ENCODE measurements around the gene RABGAP1L. TPM values are rescaled to one million over a fixed set of nuclear protein-coding genes. Genes with fewer than 3 reads are reported as not detected.

Gene RABGAP1L
- total RNA-seq, 2 donors from 2014 or later, result 37.9 to 59.8 TPM

DNA sequence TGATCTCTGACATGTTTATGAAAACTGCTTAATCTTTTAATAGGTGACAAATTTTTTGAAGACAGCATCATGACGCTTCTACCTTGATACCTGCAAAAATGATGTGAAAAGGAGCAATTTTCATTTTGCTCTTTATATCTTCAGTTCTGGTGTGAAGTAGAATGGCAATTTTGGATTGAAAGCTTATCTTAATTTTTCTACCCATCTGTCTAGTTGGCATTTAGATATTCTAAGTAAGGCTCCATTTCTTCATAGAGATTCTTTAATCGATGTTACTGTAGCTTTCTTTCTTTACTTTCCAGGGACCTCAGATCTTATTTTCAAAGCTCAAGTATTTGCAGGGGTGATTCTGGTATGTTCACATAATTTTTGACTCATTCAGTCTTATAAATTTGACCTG lies 256.2 kb downstream of the RABGAP1L start:
- Histone ChIP-seq H3K4me1 (ENCODE audit: control insufficient read depth in 1 of 2, low read depth in 2 of 2) (peaks cover 5 to 6% of the 10 kb centered on the region in 2 donors), H3K4me3 (no peak overlapping the region), H3K36me3 (no peaks in the 10 kb centered on the region), H3K9me3 (no peaks in the 10 kb centered on the region), H3K27ac (no peak overlapping the region), H3K27me3 (replicated peaks; ENCODE audit: insufficient read depth) (no peaks in the 10 kb centered on the region)
- TF ChIP-seq, protein P1, sequence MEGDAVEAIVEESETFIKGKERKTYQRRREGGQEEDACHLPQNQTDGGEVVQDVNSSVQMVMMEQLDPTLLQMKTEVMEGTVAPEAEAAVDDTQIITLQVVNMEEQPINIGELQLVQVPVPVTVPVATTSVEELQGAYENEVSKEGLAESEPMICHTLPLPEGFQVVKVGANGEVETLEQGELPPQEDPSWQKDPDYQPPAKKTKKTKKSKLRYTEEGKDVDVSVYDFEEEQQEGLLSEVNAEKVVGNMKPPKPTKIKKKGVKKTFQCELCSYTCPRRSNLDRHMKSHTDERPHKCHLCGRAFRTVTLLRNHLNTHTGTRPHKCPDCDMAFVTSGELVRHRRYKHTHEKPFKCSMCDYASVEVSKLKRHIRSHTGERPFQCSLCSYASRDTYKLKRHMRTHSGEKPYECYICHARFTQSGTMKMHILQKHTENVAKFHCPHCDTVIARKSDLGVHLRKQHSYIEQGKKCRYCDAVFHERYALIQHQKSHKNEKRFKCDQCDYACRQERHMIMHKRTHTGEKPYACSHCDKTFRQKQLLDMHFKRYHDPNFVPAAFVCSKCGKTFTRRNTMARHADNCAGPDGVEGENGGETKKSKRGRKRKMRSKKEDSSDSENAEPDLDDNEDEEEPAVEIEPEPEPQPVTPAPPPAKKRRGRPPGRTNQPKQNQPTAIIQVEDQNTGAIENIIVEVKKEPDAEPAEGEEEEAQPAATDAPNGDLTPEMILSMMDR (IDR thresholded peaks at IDR 0.05), result no peak
- ATAC-seq (ENCODE audit: insufficient number of reproducible peaks, low FRiP score, low read depth), result no peak
- DNase-seq (ENCODE audit: low spot score), result no peak

DNA sequence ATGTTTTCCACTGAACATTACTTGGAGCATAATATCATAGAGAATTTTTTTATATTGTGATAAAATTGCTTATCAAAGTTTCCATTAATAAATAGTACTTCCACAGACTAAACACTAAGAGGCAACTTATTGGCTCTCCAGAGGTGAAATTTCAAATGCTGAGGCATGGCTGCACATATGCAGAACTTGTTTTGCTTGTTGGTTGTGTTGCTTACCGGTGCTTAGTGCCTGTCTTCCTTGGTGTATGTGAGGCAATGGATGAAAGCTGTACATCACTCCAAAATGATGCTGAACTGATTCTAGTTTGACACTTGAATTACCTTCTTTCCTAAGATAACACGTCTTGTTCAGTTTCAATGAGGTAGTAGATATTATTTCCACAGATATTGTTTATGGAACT lies 258.6 kb downstream of the RABGAP1L start:
- no peak for ATAC-seq (ENCODE audit: insufficient number of reproducible peaks, low FRiP score, low read depth)
- no peaks in the 10 kb centered on the region for H3K27me3 ChIP-seq (replicated peaks; ENCODE audit: insufficient read depth)
- no peaks in the 10 kb centered on the region for H3K36me3 ChIP-seq
- no peak overlapping the region for H3K4me3 ChIP-seq
- TF ChIP-seq, protein P1 (IDR thresholded peaks at IDR 0.05), result no peak
- H3K9me3 ChIP-seq, result no peaks in the 10 kb centered on the region
- DNase-seq (ENCODE audit: low spot score), result no peak
- peaks cover 5 to 6% of the 10 kb centered on the region in 2 donors for H3K4me1 ChIP-seq (ENCODE audit: control insufficient read depth in 1 of 2, low read depth in 2 of 2)
- H3K27ac ChIP-seq, result no peak overlapping the region

DNA sequence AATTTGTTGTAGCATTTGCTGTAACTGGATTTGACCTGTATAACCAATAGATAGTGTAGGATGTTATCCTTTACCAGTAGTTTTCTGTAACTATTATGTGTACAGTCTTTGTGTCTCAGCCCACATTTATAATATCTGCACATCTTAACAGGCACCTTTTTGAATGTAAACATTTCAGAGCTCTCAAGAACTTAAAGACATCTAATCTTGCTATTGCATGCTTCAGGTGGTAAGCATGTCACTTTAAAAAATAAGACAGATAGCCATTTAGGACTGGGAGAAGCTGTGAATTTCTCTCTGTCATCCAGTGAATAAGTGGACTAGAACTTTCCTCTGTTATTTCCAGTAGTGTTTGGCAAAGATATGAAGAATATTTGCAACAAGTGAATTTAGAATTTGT lies 265.8 kb downstream of the RABGAP1L start:
- Histone ChIP-seq H3K27me3 (replicated peaks; ENCODE audit: insufficient read depth) (no peaks in the 10 kb centered on the region), H3K9me3 (no peaks in the 10 kb centered on the region), H3K27ac (no peak overlapping the region), H3K4me1 (ENCODE audit: control insufficient read depth in 1 of 2, low read depth in 2 of 2) (peaks cover 0 to 2% of the 10 kb centered on the region in 2 donors), H3K4me3 (no peak overlapping the region), H3K36me3 (no peaks in the 10 kb centered on the region)
- no peak for ATAC-seq (ENCODE audit: insufficient number of reproducible peaks, low FRiP score, low read depth)
- TF ChIP-seq, protein P1 (IDR thresholded peaks at IDR 0.05), result no peak
- no peak for DNase-seq (ENCODE audit: low spot score)

GRCh38 chr1:174426153-174426552 lies 266.8 kb downstream of the RABGAP1L start:
- Histone ChIP-seq H3K27me3 (replicated peaks; ENCODE audit: insufficient read depth) (no peaks in the 10 kb centered on the region), H3K36me3 (no peaks in the 10 kb centered on the region), H3K4me1 (ENCODE audit: control insufficient read depth in 1 of 2, low read depth in 2 of 2) (no peaks in the 10 kb centered on the region), H3K9me3 (no peaks in the 10 kb centered on the region), H3K4me3 (no peak overlapping the region), H3K27ac (no peak overlapping the region)
- TF ChIP-seq, protein P1 (IDR thresholded peaks at IDR 0.05), result no peak
- ATAC-seq (ENCODE audit: insufficient number of reproducible peaks, low FRiP score, low read depth) (no peak), DNase-seq (ENCODE audit: low spot score) (no peak)

DNA sequence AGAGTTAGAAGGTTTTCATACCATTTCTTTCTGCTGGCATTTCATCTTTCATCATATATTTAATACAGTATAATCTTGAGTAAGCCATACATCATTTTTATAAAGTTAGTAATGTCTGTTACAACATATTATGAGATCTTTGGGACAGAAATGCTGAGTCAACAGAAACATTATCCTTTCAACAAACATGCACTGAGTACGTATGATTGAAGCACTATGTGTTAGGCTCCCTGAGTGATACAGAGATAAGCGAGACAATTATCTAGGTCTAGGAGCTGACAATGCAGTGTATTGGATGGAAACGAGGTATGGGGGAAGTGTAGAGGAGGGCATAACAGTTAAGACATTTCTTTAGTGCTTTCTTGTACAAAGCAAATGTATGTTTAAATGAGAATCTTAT lies 268.7 kb downstream of the RABGAP1L start:
- ATAC-seq (ENCODE audit: insufficient number of reproducible peaks, low FRiP score, low read depth) (no peak), DNase-seq (ENCODE audit: low spot score) (no peak)
- Histone ChIP-seq H3K27me3 (replicated peaks; ENCODE audit: insufficient read depth) (no peaks in the 10 kb centered on the region), H3K36me3 (no peaks in the 10 kb centered on the region), H3K4me3 (no peak overlapping the region), H3K4me1 (ENCODE audit: control insufficient read depth in 1 of 2, low read depth in 2 of 2) (no peaks in the 10 kb centered on the region), H3K9me3 (no peaks in the 10 kb centered on the region), H3K27ac (no peak overlapping the region)
- TF ChIP-seq, protein P1 (IDR thresholded peaks at IDR 0.05), result no peak

Measured in thoracic aorta (tissue), 2 donors.